ENCODE measurements around the gene MYCBP. TPM values are rescaled to one million over a fixed set of nuclear protein-coding genes. Genes with fewer than 3 reads are reported as not detected.
A peak's percentile ranks its signal among the peaks of the same experiment; 100 is the strongest.

MYCBP gene
- total and polyA plus RNA-seq, 7 donors, result 13.0 to 55.7 (median 18.9) TPM

DNA sequence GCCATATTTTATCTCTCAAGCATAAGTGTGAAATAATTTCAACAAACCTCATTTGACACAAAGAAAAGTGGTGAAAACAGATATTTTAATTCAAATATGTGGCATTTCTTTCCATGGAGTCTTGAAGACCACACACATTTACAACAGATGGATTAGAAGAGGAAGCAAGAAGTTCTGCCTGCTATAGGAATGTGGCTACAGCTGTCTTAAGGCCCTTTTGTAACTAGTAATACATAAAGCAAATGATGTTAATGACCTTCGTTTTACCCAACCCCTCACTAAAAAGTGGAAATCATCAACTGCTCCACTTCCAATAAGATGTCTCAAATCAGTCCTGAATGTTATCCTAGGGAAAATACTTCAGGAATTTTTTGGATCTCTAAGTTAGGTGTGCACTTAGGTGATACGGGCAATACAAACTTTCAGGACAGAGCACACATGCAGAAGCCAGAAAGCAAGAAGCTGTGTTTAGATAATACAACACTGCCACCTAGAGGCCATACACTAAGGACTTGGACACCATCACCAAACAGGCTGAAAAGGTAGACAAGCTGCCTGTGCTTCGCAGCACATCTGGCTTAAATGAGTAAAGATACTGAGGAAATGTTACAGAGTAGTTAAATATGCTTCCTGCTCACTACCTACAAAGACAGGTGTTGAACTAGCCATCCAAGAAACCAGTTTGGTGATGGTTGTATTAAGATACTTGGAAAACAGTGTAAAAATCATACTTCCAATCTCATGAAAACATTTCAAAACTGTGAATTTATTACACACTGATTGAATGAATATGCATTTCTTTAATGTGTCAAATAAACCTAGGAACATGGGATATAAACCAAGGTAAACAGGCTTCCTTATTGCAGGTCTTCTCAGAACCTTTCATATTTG lies 38.0 kb downstream of the MYCBP start:
- intact Hi-C loops (cut with DNase I), result loop anchor here (10.0 kb wide), 1 partner anchor 800 kb away; no protein-coding TSS in a partner anchor
- Histone ChIP-seq H3K36me3 (peaks cover 3 to 27% (median 13%) of the 10 kb centered on the region in 4 donors), H3K27ac (no peak overlapping the region), H3K9me3 (no peaks in the 10 kb centered on the region), H3K27me3 (no peaks in the 10 kb centered on the region), H3K4me3 (no peak overlapping the region), H3K4me1 (no peaks in the 10 kb centered on the region)
- WGBS, 2 donors, result 15 to 21% methylated on average over 3 of the region's 3 CpGs
- TF ChIP-seq, protein P1, sequence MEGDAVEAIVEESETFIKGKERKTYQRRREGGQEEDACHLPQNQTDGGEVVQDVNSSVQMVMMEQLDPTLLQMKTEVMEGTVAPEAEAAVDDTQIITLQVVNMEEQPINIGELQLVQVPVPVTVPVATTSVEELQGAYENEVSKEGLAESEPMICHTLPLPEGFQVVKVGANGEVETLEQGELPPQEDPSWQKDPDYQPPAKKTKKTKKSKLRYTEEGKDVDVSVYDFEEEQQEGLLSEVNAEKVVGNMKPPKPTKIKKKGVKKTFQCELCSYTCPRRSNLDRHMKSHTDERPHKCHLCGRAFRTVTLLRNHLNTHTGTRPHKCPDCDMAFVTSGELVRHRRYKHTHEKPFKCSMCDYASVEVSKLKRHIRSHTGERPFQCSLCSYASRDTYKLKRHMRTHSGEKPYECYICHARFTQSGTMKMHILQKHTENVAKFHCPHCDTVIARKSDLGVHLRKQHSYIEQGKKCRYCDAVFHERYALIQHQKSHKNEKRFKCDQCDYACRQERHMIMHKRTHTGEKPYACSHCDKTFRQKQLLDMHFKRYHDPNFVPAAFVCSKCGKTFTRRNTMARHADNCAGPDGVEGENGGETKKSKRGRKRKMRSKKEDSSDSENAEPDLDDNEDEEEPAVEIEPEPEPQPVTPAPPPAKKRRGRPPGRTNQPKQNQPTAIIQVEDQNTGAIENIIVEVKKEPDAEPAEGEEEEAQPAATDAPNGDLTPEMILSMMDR (IDR thresholded peaks at IDR 0.05), result peak; percentile 51 to 79 (median 69)
- TF ChIP-seq POLR2A (IDR thresholded peaks at IDR 0.05), result no peak
- no peak for DNase-seq

DNA sequence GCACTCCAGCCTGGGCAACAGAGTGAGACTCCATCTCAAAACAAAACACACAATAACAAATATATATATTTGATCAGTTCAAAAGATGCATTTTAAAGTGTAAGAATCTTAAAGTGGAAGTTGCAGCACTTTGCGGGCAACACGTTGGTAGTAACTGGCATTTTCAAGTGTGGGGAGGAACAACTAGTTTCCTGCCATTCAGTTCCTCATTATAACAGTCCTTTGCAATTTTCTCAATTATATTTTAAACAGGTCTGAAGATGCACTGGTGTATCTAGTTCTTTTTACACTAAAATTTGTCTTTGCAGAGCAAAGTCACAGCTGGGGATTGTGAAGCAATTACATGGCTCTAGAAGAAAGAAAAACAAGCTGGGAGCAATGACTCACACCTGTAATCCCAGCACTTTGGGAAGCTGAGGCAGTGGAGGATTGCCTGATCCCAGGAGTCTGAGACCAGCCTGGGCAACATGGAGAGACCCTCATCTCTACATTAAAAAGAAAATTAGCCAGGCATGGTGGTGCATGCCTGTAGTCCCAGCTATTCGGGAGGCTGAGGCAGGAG lies 38.8 kb downstream of the MYCBP start:
- H3K36me3 ChIP-seq, result peaks cover 3 to 19% (median 11%) of the 10 kb centered on the region in 4 donors
- WGBS, 2 donors, result 70 to 83% methylated on average over 3 of the region's 3 CpGs
- H3K4me3 ChIP-seq, result no peak overlapping the region

DNA sequence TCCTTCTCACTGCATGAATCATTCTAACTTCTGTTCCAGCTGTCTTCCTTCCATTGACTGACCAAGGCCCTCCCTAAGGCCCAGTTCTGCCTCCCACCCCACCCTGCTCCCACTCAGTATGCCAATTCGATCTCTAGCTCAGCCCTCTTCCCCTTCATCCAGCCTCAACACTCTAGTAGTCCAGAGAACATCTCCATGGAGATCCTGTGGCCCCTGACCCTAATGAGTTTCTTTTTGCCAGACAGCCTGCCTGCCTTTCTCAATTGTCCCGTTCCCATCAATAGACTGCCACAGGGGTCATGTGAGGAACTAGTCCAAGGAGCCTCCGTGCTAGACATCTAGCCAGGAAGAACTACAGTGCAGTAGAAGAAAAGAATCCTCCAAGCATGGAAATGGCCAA lies 40.0 kb downstream of the MYCBP start:
- no peak for DNase-seq
- Histone ChIP-seq H3K27ac (no peak overlapping the region), H3K36me3 (peaks cover 0 to 7% (median 1%) of the 10 kb centered on the region in 4 donors), H3K4me1 (peaks cover 0 to 11% (median 8%) of the 10 kb centered on the region in 4 donors), H3K9me3 (no peaks in the 10 kb centered on the region), H3K27me3 (no peaks in the 10 kb centered on the region), H3K4me3 (no peak overlapping the region)
- no peak for TF ChIP-seq POLR2A (IDR thresholded peaks at IDR 0.05)
- intact Hi-C loops (cut with DNase I), result loop anchor here (10.0 kb wide), 1 partner anchor 798 kb away; no protein-coding TSS in a partner anchor
- 73% methylated on average over 3 of the region's 3 CpGs for WGBS, 2 donors

More for the DNA sequence above, 38.8 kb downstream of the MYCBP start:
- TF ChIP-seq POLR2AphosphoS5 (IDR thresholded peaks at IDR 0.05) (no peak), EP300 (IDR thresholded peaks at IDR 0.05) (no peak), POLR2A (IDR thresholded peaks at IDR 0.05) (no peak)
- TF ChIP-seq, protein P1 (IDR thresholded peaks at IDR 0.05), result no peak
- no peak for DNase-seq
- no peaks in the 10 kb centered on the region for H3K9me3 ChIP-seq
- peaks cover 0 to 6% (median 4%) of the 10 kb centered on the region in 4 donors for H3K4me1 ChIP-seq
- intact Hi-C loops (cut with DNase I), result loop anchor here (10.0 kb wide), 1 partner anchor 800 kb away; no protein-coding TSS in a partner anchor
- no peaks in the 10 kb centered on the region for H3K27me3 ChIP-seq
- no peak overlapping the region for H3K27ac ChIP-seq

DNA sequence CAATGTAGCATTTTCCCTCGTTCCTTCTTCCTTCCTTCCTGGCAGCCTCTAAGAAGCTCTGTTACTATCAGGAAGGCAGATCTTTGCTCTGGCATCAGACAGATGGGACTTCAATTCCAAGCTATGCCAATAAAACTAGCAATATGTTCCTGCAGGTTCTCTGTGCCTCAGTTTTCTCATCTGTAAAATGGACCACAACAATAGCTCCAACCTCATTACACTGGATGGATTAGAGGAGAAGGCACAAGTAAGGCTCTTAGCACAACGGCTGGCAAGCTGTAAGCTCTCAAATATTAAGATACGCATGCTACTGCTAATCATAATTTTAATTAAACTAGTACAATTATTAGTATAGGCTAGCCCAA lies 40.8 kb downstream of the MYCBP start:
- TF ChIP-seq POLR2AphosphoS5 (IDR thresholded peaks at IDR 0.05), result no peak
- TF ChIP-seq EP300 (IDR thresholded peaks at IDR 0.05), result no peak
- TF ChIP-seq, protein P1 (IDR thresholded peaks at IDR 0.05), result no peak
- no peak for TF ChIP-seq POLR2A (IDR thresholded peaks at IDR 0.05)
- Histone ChIP-seq H3K36me3 (no peaks in the 10 kb centered on the region), H3K9me3 (no peaks in the 10 kb centered on the region), H3K4me3 (no peak overlapping the region), H3K4me1 (peaks cover 0 to 11% (median 8%) of the 10 kb centered on the region in 4 donors), H3K27me3 (no peaks in the 10 kb centered on the region), H3K27ac (no peak overlapping the region)
- no peak for DNase-seq
- WGBS, 2 donors, result 81 to 86% methylated on average over 3 of the region's 3 CpGs
- intact Hi-C loops (cut with DNase I), result loop anchor here (10.0 kb wide), 1 partner anchor 798 kb away; no protein-coding TSS in a partner anchor

DNA sequence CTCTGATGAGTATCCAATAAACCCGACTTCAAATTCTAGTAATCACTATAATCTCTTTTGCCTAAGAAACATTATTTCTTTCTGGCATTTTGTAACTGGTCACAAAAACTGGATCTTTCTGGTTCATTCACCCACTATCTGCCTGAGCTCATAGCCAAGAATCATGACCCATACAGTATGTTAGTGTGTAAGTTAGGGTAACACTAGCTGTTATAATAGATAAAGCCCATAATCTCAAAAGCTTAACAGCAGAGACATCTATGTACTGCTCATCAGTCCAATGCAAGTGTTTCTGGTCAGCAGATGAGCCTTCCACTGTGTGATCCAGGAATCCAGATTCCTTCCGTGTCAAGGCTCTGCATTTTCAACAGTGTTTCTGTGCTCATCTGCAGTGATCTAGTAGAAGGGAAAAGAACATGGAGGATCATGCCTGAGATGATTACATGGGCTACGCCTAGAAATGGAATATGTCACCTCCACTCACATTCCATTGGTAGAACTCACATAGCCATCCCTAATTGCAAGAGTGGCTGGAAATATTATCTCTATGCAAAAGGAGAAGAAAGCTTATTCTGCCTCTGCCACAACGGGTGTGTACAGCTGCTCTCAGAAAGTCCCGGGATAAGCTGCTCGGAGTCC lies 41.3 kb downstream of the MYCBP start:
- Histone ChIP-seq H3K36me3 (no peaks in the 10 kb centered on the region), H3K9me3 (no peaks in the 10 kb centered on the region), H3K27me3 (no peaks in the 10 kb centered on the region), H3K4me3 (no peak overlapping the region), H3K27ac (no peak overlapping the region), H3K4me1 (peaks cover 0 to 11% (median 8%) of the 10 kb centered on the region in 4 donors)
- intact Hi-C loops (cut with DNase I), result loop anchor here (10.0 kb wide), 1 partner anchor 797 kb away; no protein-coding TSS in a partner anchor
- no peak for TF ChIP-seq POLR2A (IDR thresholded peaks at IDR 0.05)
- TF ChIP-seq POLR2AphosphoS5 (IDR thresholded peaks at IDR 0.05), result no peak
- TF ChIP-seq, protein P1 (IDR thresholded peaks at IDR 0.05), result no peak
- no peak for TF ChIP-seq EP300 (IDR thresholded peaks at IDR 0.05)
- WGBS, 2 donors, result 81 to 82% methylated on average over 6 of the region's 6 CpGs
- no peak for DNase-seq

Data from sigmoid colon (tissue), 7 donors.